NCI-H2107 treated with DMSO at 0.1 percent for 48 hours (cell line): ENCODE data around the gene SRGAP2B.
"Not testable (repeated sequence)": the region's sequence is repeated elsewhere in the genome, so short reads cannot be mapped to it uniquely, and the experiment has no call there.

ENCODE experiments used
- DNase-seq: peaks from one replicate; lab custom pipeline; 2025; ENCODE audit not compliant: unreplicated experiment; lab: John Stamatoyannopoulos, UW

SRGAP2B gene

GRCh38 chr1:145093517-145094149 is 1.5 kb downstream of the SRGAP2B start:
- not testable (repeated sequence) for DNase-seq

GRCh38 chr1:145082483-145083255 is 12.5 kb downstream of the SRGAP2B start:
- not testable (repeated sequence) for DNase-seq

GRCh38 chr1:145080193-145080592 is 14.9 kb downstream of the SRGAP2B start:
- DNase-seq, result not testable (repeated sequence)

- not testable (repeated sequence) for DNase-seq
Observed at GRCh38 chr1:145079737-145080136, 15.4 kb downstream of the SRGAP2B start.

GRCh38 chr1:145078787-145079370 is 16.2 kb downstream of the SRGAP2B start:
- DNase-seq, result not testable (repeated sequence)

- DNase-seq, result not testable (repeated sequence)
Observed at GRCh38 chr1:145077872-145078786, 17.0 kb downstream of the SRGAP2B start.

- not testable (repeated sequence) for DNase-seq
Observed at GRCh38 chr1:145076877-145077276, 18.3 kb downstream of the SRGAP2B start.

GRCh38 chr1:145074021-145074559 is 21.0 kb downstream of the SRGAP2B start:
- not testable (repeated sequence) for DNase-seq

- DNase-seq, result not testable (repeated sequence)
Observed at GRCh38 chr1:145071569-145071968, 23.6 kb downstream of the SRGAP2B start.

GRCh38 chr1:145066486-145066885 is 28.6 kb downstream of the SRGAP2B start:
- DNase-seq, result not testable (repeated sequence)

GRCh38 chr1:145065194-145065826 is 29.8 kb downstream of the SRGAP2B start:
- not testable (repeated sequence) for DNase-seq

- not testable (repeated sequence) for DNase-seq
Observed at GRCh38 chr1:145063941-145064648, 31.0 kb downstream of the SRGAP2B start.

GRCh38 chr1:145063285-145063684 is 31.8 kb downstream of the SRGAP2B start:
- not testable (repeated sequence) for DNase-seq

GRCh38 chr1:145058184-145058583 is 36.9 kb downstream of the SRGAP2B start:
- DNase-seq, result not testable (repeated sequence)

- not testable (repeated sequence) for DNase-seq
Observed at GRCh38 chr1:145055217-145055760, 39.8 kb downstream of the SRGAP2B start.

- not testable (repeated sequence) for DNase-seq
Observed at GRCh38 chr1:145053428-145053827, 41.7 kb downstream of the SRGAP2B start.

- not testable (repeated sequence) for DNase-seq
Observed at GRCh38 chr1:145052019-145052776, 42.9 kb downstream of the SRGAP2B start.

GRCh38 chr1:145048181-145048856 is 46.8 kb downstream of the SRGAP2B start:
- not testable (repeated sequence) for DNase-seq
